Renal cortical epithelial cell (primary cell): ENCODE results near the gene HS1BP3. TPM values are rescaled to one million over a fixed set of nuclear protein-coding genes. Genes with fewer than 3 reads are reported as not detected.

Source experiments
- DNase-seq: peaks from one replicate; pipeline ENCODE4 v3.0.0-alpha.2; 2011; ENCODE audit warnings: low read depth
- total RNA-seq: library from RNA; depleted of rRNA; stranded (reverse); fragments of >200 nt; gene quantifications from 2 replicates; pipeline ENCODE4 v1.2.3, GENCODE V29; 2014

The HS1BP3 gene
- total RNA-seq, 1 donor from 2014 or later: 33.9 TPM

- no peak for DNase-seq
These were observed 77.1 kb downstream of the HS1BP3 start for GRCh38 chr2:20573620-20574422.

GRCh38 chr2:20572221-20572620 is 78.7 kb downstream of the HS1BP3 start:
- DNase-seq: no peak

GRCh38 chr2:20571644-20572215 is 79.2 kb downstream of the HS1BP3 start:
- no peak for DNase-seq

- DNase-seq: no peak
These were observed 79.7 kb downstream of the HS1BP3 start for GRCh38 chr2:20571231-20571630.

- DNase-seq: no peak
These were observed 80.6 kb downstream of the HS1BP3 start for GRCh38 chr2:20570249-20570648.

GRCh38 chr2:20569464-20570223 is 81.3 kb downstream of the HS1BP3 start:
- DNase-seq: no peak

- DNase-seq: no peak
These were observed 82.1 kb downstream of the HS1BP3 start for GRCh38 chr2:20568501-20569463.

- no peak for DNase-seq
These were observed 83.0 kb downstream of the HS1BP3 start for GRCh38 chr2:20567926-20568179.

Other genes starting within 250 kb of the HS1BP3 start
- 466 and 1,033 TPM in 2 replicates for gene RHOB, start 204.0 kb downstream of the HS1BP3 start, total RNA-seq
- 0.69 and 3.2 TPM in 2 replicates for gene GDF7, start 16.0 kb upstream of the HS1BP3 start, total RNA-seq
- gene LDAH, start 172.0 kb upstream of the HS1BP3 start, total RNA-seq: 26.4 and 28.2 TPM in 2 replicates